ENCODE data around the gene GOLGA6B.
A peak's percentile ranks its signal among the peaks of the same experiment; 100 is the strongest.
"Not testable (repeated sequence)": the region's sequence is repeated elsewhere in the genome, so short reads cannot be mapped to it uniquely, and the experiment has no call there.

Gene GOLGA6B

DNA sequence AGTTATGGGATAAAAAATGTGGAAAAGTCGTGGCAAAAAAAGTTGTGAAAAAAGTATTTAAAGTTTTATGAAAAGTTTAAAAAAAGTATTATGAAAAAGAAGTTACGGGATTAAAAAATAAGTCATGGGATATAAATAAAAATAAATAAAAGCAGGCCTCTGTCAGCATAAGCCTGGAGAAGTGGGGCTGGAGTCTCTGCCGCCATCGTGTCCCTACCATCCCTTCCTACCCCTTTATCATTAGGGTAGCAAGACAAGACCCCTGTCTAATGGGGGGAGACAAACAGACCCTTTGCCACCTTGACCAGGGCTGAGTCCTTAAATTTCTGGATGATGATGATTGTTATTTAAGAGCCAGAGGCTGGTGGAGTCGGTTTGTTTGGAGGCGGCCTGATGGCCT, 15.3 kb downstream of the GOLGA6B start:
- H3K4me1 ChIP-seq (ENCODE audit: control insufficient read depth, insufficient read depth, low read length); H3K36me3 ChIP-seq (ENCODE audit: control insufficient read depth, insufficient read depth, low read length); H3K4me3 ChIP-seq (ENCODE audit: insufficient read depth, low read depth, low read length); H3K9me3 ChIP-seq (ENCODE audit: control insufficient read depth, low read length); H3K27me3 ChIP-seq (ENCODE audit: control insufficient read depth, insufficient read depth, low read length, poor library complexity, severe bottlenecking); H3K27ac ChIP-seq (ENCODE audit: insufficient read depth, low read depth, low read length, poor library complexity, severe bottlenecking): not testable (repeated sequence)
- WGBS, 2 experiments, result 93 to 94% methylated on average over 2 of the region's 6 CpGs

DNA sequence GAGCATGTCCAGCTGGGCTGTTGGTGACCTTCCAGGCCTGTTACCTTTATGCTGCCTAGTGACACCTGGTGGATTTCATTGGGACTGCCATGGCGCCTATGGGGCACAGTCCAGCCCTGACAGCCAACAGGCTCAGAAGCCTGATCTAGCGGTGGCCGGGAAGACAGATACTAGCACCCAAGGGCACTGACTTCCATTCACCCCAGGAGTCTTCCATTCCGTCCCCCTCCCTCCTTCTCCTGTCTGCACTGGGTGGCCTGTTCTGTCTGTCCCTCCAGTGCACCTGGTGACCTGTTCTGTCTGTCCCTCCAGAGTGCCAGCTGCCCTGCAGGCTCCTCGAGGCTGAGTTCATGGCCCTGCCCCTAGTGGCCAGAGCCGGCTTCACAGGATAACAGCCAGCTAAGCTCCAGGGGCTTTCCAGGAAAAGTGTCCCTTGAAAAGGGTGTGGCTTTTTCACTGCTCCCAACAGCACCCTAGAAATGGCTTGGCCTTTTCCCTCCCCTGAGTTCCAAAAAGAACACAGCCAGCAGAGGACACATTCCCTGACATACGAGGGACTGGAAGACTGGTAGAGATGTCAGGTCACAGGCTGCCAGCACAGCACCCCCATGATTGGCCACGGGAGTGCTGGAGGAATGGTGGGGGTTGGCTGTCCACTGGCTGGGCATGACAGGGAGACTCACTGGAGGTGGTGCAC, 16.3 kb downstream of the GOLGA6B start:
- H3K4me1 ChIP-seq (ENCODE audit: control insufficient read depth, insufficient read depth, low read length); H3K36me3 ChIP-seq (ENCODE audit: control insufficient read depth, insufficient read depth, low read length); H3K27ac ChIP-seq (ENCODE audit: insufficient read depth, low read depth, low read length, poor library complexity, severe bottlenecking); H3K4me3 ChIP-seq (ENCODE audit: insufficient read depth, low read depth, low read length); H3K9me3 ChIP-seq (ENCODE audit: control insufficient read depth, low read length); H3K27me3 ChIP-seq (ENCODE audit: control insufficient read depth, insufficient read depth, low read length, poor library complexity, severe bottlenecking): not testable (repeated sequence)
- WGBS, 2 experiments, result 7 to 10% methylated on average over 8 of the region's 8 CpGs

DNA sequence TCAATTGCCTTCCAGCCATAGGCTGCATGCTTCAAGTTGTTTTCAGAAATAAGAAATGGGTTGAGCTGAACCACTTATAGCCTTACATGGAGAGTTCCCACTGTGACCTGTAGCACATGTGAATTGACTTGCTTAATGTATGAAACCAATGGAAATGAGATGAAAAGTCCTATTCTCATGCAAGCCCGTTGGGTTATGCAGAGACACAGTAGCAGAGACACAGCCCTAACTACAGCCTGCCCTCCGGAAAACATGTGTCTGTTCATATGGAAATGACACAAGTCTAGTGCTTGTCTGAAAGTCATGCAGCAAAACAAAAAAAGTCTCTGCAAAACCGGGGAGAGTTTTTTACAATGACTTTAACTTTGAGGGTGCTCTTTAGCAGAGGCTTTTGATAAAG, 17.0 kb downstream of the GOLGA6B start:
- Histone ChIP-seq H3K36me3 (ENCODE audit: control insufficient read depth, insufficient read depth, low read length) (no peaks in the 10 kb centered on the region), H3K9me3 (ENCODE audit: control insufficient read depth, low read length) (no peaks in the 10 kb centered on the region), H3K4me1 (ENCODE audit: control insufficient read depth, insufficient read depth, low read length) (no peaks in the 10 kb centered on the region), H3K27ac (ENCODE audit: insufficient read depth, low read depth, low read length, poor library complexity, severe bottlenecking) (no peak overlapping the region), H3K27me3 (ENCODE audit: control insufficient read depth, insufficient read depth, low read length, poor library complexity, severe bottlenecking) (no peaks in the 10 kb centered on the region), H3K4me3 (ENCODE audit: insufficient read depth, low read depth, low read length) (no peak overlapping the region)
- 13 to 20% methylated on average over 3 of the region's 3 CpGs for WGBS, 2 experiments

DNA sequence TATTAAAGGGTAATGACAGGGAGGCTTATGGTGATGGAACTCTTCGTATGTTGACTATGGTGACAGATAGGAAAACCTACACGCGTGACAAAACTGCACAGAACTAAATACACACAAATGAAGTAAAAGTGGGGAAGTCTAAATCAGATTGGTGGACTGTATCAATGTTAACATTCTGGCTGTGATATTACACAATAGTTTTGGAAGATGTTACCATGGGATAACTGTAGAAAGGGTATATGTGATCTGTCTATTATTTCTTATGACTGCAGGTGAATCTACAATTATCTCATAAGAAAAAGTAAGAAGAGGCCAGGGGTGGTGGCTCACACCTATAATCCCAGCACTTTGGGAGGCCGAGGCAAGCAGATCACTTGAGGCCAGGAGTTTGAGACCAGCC, 22.3 kb downstream of the GOLGA6B start:
- no peaks in the 10 kb centered on the region for H3K36me3 ChIP-seq (ENCODE audit: control insufficient read depth, insufficient read depth, low read length)
- H3K27me3 ChIP-seq (ENCODE audit: control insufficient read depth, insufficient read depth, low read length, poor library complexity, severe bottlenecking), result no peaks in the 10 kb centered on the region
- no peaks in the 10 kb centered on the region for H3K9me3 ChIP-seq (ENCODE audit: control insufficient read depth, low read length)
- no peak overlapping the region for H3K27ac ChIP-seq (ENCODE audit: insufficient read depth, low read depth, low read length, poor library complexity, severe bottlenecking)
- no peaks in the 10 kb centered on the region for H3K4me1 ChIP-seq (ENCODE audit: control insufficient read depth, insufficient read depth, low read length)
- WGBS, 2 experiments, result 92 to 96% methylated on average over 4 of the region's 4 CpGs
- no peak overlapping the region for H3K4me3 ChIP-seq (ENCODE audit: insufficient read depth, low read depth, low read length)

DNA sequence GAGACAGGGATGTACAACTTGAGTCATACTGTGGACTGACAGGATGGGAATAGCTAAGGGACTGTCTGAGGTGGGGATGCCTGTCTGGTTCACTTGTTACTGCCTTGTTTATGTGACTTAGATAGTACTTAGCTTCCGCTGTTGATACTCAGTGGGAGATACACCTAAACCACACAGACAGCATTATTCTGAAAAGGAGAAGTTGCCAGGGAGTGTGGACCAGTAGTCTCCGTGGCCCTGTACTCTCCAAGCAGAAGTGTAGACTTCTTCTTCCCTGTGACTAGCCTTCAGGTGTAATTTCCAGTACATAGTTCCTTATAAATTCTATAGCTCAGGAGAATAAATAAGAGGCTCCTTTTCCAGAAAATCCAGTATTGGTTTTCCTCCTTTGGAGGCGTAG, 26.4 kb downstream of the GOLGA6B start:
- no peak overlapping the region for H3K4me3 ChIP-seq (ENCODE audit: insufficient read depth, low read depth, low read length)
- WGBS, 2 experiments, result 58 to 63% methylated on average over 3 of the region's 3 CpGs

DNA sequence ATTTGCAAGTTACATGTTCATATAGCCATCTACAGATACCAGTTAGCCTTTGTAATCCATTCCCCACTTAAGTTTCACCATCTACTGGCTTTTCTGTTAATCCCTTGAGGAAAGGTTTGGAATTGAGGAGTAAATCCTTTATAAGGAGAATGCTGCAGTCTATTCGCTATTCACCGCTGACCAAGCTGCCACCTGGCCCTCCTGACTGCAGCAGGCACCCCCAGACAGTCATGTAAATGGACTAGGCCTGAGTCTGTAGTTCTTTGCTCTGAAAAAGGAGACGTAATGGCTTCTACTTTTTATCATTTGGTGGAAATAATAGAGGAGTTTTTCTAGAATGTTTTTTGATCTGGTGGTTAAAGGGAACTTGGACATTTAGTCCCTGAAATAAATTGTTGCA, 28.3 kb downstream of the GOLGA6B start:
- H3K36me3 ChIP-seq (ENCODE audit: control insufficient read depth, insufficient read depth, low read length), result no peaks in the 10 kb centered on the region
- WGBS, 2 experiments, result 82 to 84% methylated on average over 3 of the region's 3 CpGs
- H3K4me3 ChIP-seq (ENCODE audit: insufficient read depth, low read depth, low read length), result no peak overlapping the region
- no peaks in the 10 kb centered on the region for H3K9me3 ChIP-seq (ENCODE audit: control insufficient read depth, low read length)
- no peaks in the 10 kb centered on the region for H3K4me1 ChIP-seq (ENCODE audit: control insufficient read depth, insufficient read depth, low read length)
- no peak overlapping the region for H3K27ac ChIP-seq (ENCODE audit: insufficient read depth, low read depth, low read length, poor library complexity, severe bottlenecking)
- H3K27me3 ChIP-seq (ENCODE audit: control insufficient read depth, insufficient read depth, low read length, poor library complexity, severe bottlenecking), result no peaks in the 10 kb centered on the region

More for the DNA sequence above, 26.4 kb downstream of the GOLGA6B start:
- H3K27me3 ChIP-seq (ENCODE audit: control insufficient read depth, insufficient read depth, low read length, poor library complexity, severe bottlenecking), result no peaks in the 10 kb centered on the region
- H3K4me1 ChIP-seq (ENCODE audit: control insufficient read depth, insufficient read depth, low read length), result no peaks in the 10 kb centered on the region
- H3K36me3 ChIP-seq (ENCODE audit: control insufficient read depth, insufficient read depth, low read length), result no peaks in the 10 kb centered on the region
- no peak overlapping the region for H3K27ac ChIP-seq (ENCODE audit: insufficient read depth, low read depth, low read length, poor library complexity, severe bottlenecking)
- no peaks in the 10 kb centered on the region for H3K9me3 ChIP-seq (ENCODE audit: control insufficient read depth, low read length)

DNA sequence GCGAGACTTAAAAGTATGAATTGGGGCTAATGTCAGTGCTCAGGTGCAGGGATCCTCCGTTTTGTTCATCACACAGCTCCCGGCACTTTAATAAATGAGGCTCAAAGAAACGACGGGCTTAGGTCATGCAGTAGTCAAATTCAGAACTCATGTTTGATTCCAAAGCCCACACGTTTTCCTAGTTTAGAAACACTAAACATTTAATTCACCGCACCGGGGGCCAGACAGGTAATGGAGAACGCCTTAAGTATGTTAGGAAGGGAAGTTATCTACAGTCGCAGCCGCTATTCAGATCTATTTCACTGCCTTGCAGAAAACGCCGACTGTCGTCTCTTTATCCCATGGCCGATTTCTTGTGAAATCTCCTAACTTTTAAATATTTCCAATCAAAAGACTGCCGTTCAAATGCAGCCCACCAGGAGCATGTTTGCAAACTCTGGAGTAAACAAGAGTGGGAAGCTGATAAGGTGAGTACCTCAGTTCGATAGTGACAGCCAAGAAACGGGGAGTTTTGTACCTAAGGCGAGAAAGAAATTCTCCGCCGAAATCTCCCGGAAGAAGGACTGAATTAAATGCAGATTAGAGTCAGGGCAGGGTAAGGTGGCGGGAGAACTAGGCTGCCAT, 30.9 kb downstream of the GOLGA6B start:
- H3K4me1 ChIP-seq (ENCODE audit: control insufficient read depth, insufficient read depth, low read length), result no peaks in the 10 kb centered on the region
- 42 to 49% methylated on average over 23 of the region's 23 CpGs for WGBS, 2 experiments

DNA sequence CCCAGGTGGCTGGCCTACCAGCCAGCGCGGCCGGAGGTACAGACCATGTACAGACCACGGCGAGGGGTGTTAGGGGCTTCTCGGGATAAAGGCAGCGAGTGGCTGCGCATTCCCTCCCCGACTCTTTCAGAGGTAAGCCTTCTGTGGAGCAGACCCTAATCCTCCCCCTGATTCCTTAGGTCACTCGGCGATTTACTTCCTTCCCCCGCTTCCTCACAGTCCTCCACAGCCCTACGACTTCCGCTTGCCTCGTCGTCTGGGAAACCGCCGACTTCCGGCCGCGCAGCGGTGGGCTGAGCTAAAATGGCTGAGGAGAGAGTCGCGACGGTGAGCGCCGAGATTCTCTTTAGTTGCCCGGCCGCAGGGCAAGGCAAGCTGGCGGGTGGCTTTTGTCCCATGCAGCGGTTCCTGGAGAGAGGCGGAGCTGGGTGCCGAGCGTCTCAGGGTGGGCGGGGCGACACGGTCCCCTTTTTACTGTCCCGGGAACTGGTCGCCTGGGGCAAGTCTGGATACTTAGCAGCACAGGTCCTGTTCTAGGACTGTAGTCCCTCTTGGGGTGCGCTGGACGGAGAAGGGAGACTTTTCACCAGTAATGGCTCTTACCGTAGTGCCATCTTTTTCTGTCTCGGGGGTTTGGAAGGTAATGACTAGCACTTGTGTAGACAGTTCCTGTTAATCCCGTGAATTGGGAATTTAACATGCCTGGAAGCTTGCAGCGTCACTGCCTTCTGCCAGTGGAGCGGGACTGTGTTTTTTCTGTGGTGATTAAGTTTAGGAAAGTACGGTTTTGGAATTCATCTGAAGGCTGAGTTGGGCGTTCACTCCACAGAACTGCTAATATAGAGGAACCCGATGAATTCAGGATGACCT, 31.7 kb downstream of the GOLGA6B start, which contains the start of the genes BBS4 and HIGD2B:
Gene BBS4 (plus strand): TSS at position 283 of the 870 bp plus-strand sequence. CDS start 21 bp downstream, at position 304.
Gene HIGD2B (minus strand): TSS at position 258 of the 870 bp plus-strand sequence. CDS start 9,808 bp downstream, outside the sequence.
- Histone ChIP-seq H3K27me3 (ENCODE audit: control insufficient read depth, insufficient read depth, low read length, poor library complexity, severe bottlenecking) (no peaks in the 10 kb centered on the region), H3K27ac (ENCODE audit: insufficient read depth, low read depth, low read length, poor library complexity, severe bottlenecking) (peak within 1 kb of the TSS; percentile 84), H3K36me3 (ENCODE audit: control insufficient read depth, insufficient read depth, low read length) (no peaks in the 10 kb centered on the region), H3K4me1 (ENCODE audit: control insufficient read depth, insufficient read depth, low read length) (no peaks in the 10 kb centered on the region), H3K9me3 (ENCODE audit: control insufficient read depth, low read length) (no peaks in the 10 kb centered on the region), H3K4me3 (ENCODE audit: insufficient read depth, low read depth, low read length) (peak within 1 kb of the TSS; percentile 68)
- 1% methylated on average over 49 of the region's 49 CpGs for WGBS, 2 experiments

More for the DNA sequence above, 30.9 kb downstream of the GOLGA6B start:
- H3K4me3 ChIP-seq (ENCODE audit: insufficient read depth, low read depth, low read length), result peak overlapping the region; percentile 68
- no peaks in the 10 kb centered on the region for H3K27me3 ChIP-seq (ENCODE audit: control insufficient read depth, insufficient read depth, low read length, poor library complexity, severe bottlenecking)
- H3K27ac ChIP-seq (ENCODE audit: insufficient read depth, low read depth, low read length, poor library complexity, severe bottlenecking), result peak overlapping the region; percentile 84
- H3K9me3 ChIP-seq (ENCODE audit: control insufficient read depth, low read length), result no peaks in the 10 kb centered on the region
- no peaks in the 10 kb centered on the region for H3K36me3 ChIP-seq (ENCODE audit: control insufficient read depth, insufficient read depth, low read length)

DNA sequence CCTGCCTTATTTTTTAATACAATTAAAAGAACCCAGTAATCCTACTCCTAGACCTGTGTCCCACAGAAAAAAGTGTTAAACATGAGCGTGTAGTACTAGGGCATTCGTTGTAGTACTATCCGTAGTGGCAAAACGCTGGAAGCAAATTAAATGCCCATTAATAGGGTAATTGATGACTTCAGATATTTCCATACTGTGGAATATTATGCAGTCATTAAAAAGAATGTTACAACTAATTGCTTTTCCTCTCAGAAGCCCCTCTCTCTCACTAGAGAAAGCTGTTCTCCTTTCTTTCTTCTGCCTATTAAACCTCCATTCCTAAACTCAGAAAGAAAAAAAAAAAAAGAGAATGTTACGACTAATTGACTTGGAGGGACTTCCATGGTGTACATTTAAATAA, 34.2 kb downstream of the GOLGA6B start:
- Histone ChIP-seq H3K27ac (ENCODE audit: insufficient read depth, low read depth, low read length, poor library complexity, severe bottlenecking) (no peak overlapping the region), H3K27me3 (ENCODE audit: control insufficient read depth, insufficient read depth, low read length, poor library complexity, severe bottlenecking) (no peaks in the 10 kb centered on the region), H3K4me3 (ENCODE audit: insufficient read depth, low read depth, low read length) (no peak overlapping the region), H3K36me3 (ENCODE audit: control insufficient read depth, insufficient read depth, low read length) (no peaks in the 10 kb centered on the region), H3K4me1 (ENCODE audit: control insufficient read depth, insufficient read depth, low read length) (no peaks in the 10 kb centered on the region), H3K9me3 (ENCODE audit: control insufficient read depth, low read length) (no peaks in the 10 kb centered on the region)
- 89 to 94% methylated on average over 4 to 5 of the region's 5 CpGs for WGBS, 2 experiments

DNA sequence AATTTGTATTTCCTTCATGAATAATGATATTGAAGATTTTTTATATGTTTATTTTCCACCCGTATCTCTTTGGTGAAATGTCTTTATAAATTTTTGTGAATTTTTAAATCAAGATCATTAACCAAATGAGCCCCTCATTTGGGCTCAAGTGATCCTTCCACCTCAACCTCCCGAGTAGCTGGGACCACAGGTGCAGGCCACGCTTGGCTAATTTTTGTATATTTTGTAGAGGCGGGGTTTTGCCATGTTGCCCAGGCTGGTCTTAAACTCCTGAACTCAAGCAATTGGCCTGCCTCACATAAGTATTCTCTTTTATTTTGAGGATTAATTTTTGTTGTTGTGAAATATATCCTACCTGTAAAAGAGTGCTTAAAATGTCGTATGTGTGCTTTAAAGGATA, 36.4 kb downstream of the GOLGA6B start:
- H3K4me1 ChIP-seq (ENCODE audit: control insufficient read depth, insufficient read depth, low read length), result no peaks in the 10 kb centered on the region
- WGBS, 2 experiments, result 82 to 94% methylated on average over 4 to 5 of the region's 5 CpGs
- H3K27ac ChIP-seq (ENCODE audit: insufficient read depth, low read depth, low read length, poor library complexity, severe bottlenecking), result no peak overlapping the region

More for the DNA sequence above, 36.4 kb downstream of the GOLGA6B start:
- Histone ChIP-seq H3K9me3 (ENCODE audit: control insufficient read depth, low read length) (no peaks in the 10 kb centered on the region), H3K36me3 (ENCODE audit: control insufficient read depth, insufficient read depth, low read length) (no peaks in the 10 kb centered on the region), H3K4me3 (ENCODE audit: insufficient read depth, low read depth, low read length) (no peak overlapping the region), H3K27me3 (ENCODE audit: control insufficient read depth, insufficient read depth, low read length, poor library complexity, severe bottlenecking) (no peaks in the 10 kb centered on the region)

Measured in ectodermal cell (in vitro differentiated cells).